ENCODE measurements around the gene TMEM223.

TMEM223 gene

GRCh38 chr11:62791501-62792201 is at the start of gene TMEM223:
TMEM223 (minus strand) TSS chr11:62792006; CDS start chr11:62791994, 12 bp downstream.
- peak within 1 kb of the TSS; percentile 98 for H3K27ac ChIP-seq
- no peak for TF ChIP-seq ZFX (IDR thresholded peaks at IDR 0.05; ENCODE audit: borderline replicate concordance)
- TF ChIP-seq CTCF (IDR thresholded peaks at IDR 0.05): no peak

GRCh38 chr11:62840721-62841360 is 49.0 kb upstream of the TMEM223 start:
- H3K27ac ChIP-seq: peak overlapping the region; percentile 99

- peak within 1 kb of the TSS; percentile 99 for H3K27ac ChIP-seq
- TF ChIP-seq ZFX (IDR thresholded peaks at IDR 0.05; ENCODE audit: borderline replicate concordance): no peak
- no peak for TF ChIP-seq CTCF (IDR thresholded peaks at IDR 0.05)
Measured at GRCh38 chr11:62839050-62839945, 47.5 kb upstream of the TMEM223 start, which contains the start of gene WDR74. WDR74 (minus strand) TSS chr11:62839590; CDS start chr11:62839570, 20 bp downstream.

- H3K27ac ChIP-seq: no peak overlapping the region
- no peak for TF ChIP-seq CTCF (IDR thresholded peaks at IDR 0.05)
- no peak for TF ChIP-seq ZFX (IDR thresholded peaks at IDR 0.05; ENCODE audit: borderline replicate concordance)
Measured at GRCh38 chr11:62835336-62835735, 43.5 kb upstream of the TMEM223 start.

GRCh38 chr11:62832336-62833234 is 40.8 kb upstream of the TMEM223 start, which contains the start of gene TEX54:
TEX54 (minus strand) TSS chr11:62832841.
- H3K27ac ChIP-seq: peak within 1 kb of the TSS; percentile 80
- TF ChIP-seq ZFX (IDR thresholded peaks at IDR 0.05; ENCODE audit: borderline replicate concordance): no peak
- TF ChIP-seq CTCF (IDR thresholded peaks at IDR 0.05): no peak

- no peak for TF ChIP-seq CTCF (IDR thresholded peaks at IDR 0.05)
- no peak for TF ChIP-seq ZFX (IDR thresholded peaks at IDR 0.05; ENCODE audit: borderline replicate concordance)
- H3K27ac ChIP-seq: peak within 1 kb of the TSS; percentile 80
Measured at GRCh38 chr11:62831520-62832335, 39.9 kb upstream of the TMEM223 start, which contains the start of gene STX5. STX5 (minus strand) TSS chr11:62832051; CDS start chr11:62831243, 808 bp downstream.
